Left lung (tissue), 10 donors: ENCODE data around the gene CFAP92. TPM values are rescaled to one million over a fixed set of nuclear protein-coding genes. Genes with fewer than 3 reads are reported as not detected.

Experiments
- ATAC-seq: fragments of 200-7000 bp; cut with Tn5 transposase; one replicate; pipeline ENCODE4 v1.9.1; 2020; ENCODE audit warnings: moderate library complexity
- DNase-seq, 4 donors: peaks; one replicate each; pipeline ENCODE4 v3.0.0-alpha.2; 2013 to 2020
- H3K27ac ChIP-seq, 2 donors: fragments of 200-600 bp; sonication (generic) in 1 of 2; one replicate each; pipeline versions ENCODE4 v1.5.0 to v1.8.0; 2020 to 2021
- H3K27me3 ChIP-seq, 2 donors: fragments of 200-600 bp; sonication (generic) in 1 of 2; one replicate each; pipeline versions ENCODE4 v1.5.0 to v1.8.0; 2020 to 2021
- H3K36me3 ChIP-seq, 2 donors: fragments of 200-600 bp; sonication (generic) in 1 of 2; one replicate each; pipeline versions ENCODE4 v1.5.0 to v1.8.0; 2020 to 2021
- H3K4me1 ChIP-seq, 2 donors: fragments of 200-600 bp; one replicate each; pipeline ENCODE4 v1.8.0; 2021
- H3K4me3 ChIP-seq, 2 donors: fragments of 200-600 bp; sonication (generic) in 1 of 2; one replicate each; pipeline versions ENCODE4 v1.5.0 to v1.8.0; 2020 to 2021; ENCODE audit warnings: mild to moderate bottlenecking in 1 of 2
- H3K9me3 ChIP-seq, 2 donors: fragments of 200-600 bp; sonication (generic) in 1 of 2; one replicate each; pipeline versions ENCODE4 v1.5.0 to v1.8.0; 2020 to 2021
- intact Hi-C, 2 donors: fragments of 100-400 bp; cut with DNase I; formaldehyde crosslinking; loops; one replicate each; pipeline versions ENCODE4 v1.11.2 to v1.14.2; 2022
- polyA plus RNA-seq, 6 donors: library from polyadenylated mRNA; unstranded; fragments of 120-200 nt; gene quantifications; one replicate each; pipeline ENCODE4 v1.2.1, GENCODE V29; 2013; ENCODE audit not compliant: insufficient read length in 6 of 6
- total RNA-seq, 2 donors: library from RNA; stranded (reverse); fragmentation: NEBNext Ultra II Directional; extraction: Animal tissue kit (Norgen Biotek cat#: 25700); gene quantifications; one replicate each; pipeline ENCODE4 v1.2.1, GENCODE V29; 2021
- TF ChIP-seq, protein P1 (sequence below), 2 donors: fragments of 200-600 bp; sonication (generic) in 1 of 2; IDR thresholded peaks; one replicate each; pipeline versions ENCODE4 v1.5.0 to v1.8.0; 2021; ENCODE audit warnings: antibody characterized with exemption in 2 of 2
- donor health status: DM: no; HTN: yes; CAD: no.
- donor health status: DM: no; HTN: no; CAD: no.

Gene CFAP92
- total and polyA plus RNA-seq, 8 donors = 1.7 to 4.4 (median 3.5) TPM

DNA sequence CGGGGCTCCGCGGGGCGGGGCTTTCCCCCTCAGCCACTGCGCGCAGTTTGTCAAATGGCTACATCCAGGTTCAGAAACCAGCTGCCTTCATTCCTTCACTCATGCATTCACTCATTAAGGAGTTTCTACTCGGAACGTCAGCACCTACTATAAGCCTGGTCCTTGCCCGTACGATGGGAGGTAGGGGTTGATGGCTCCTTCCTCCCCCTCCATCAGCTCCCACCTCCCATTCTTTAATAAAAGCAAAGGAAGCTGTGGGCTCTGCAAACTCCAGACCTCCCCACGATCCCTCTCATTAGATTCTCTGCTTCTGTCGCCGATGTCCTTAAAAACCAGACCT, 267 bp upstream of the CFAP92 start:
- Histone ChIP-seq H3K9me3 (no peaks in the 10 kb centered on the region), H3K27ac (peak overlapping the region in 1 of 2 donors; percentile 41), H3K36me3 (no peaks in the 10 kb centered on the region), H3K27me3 (peaks cover 0 to 4% of the 10 kb centered on the region in 2 donors), H3K4me3 (peak overlapping the region; percentile 42 to 44), H3K4me1 (peaks cover 3 to 18% of the 10 kb centered on the region in 2 donors)
- DNase-seq (no peak), ATAC-seq (no peak)
- TF ChIP-seq, protein P1, sequence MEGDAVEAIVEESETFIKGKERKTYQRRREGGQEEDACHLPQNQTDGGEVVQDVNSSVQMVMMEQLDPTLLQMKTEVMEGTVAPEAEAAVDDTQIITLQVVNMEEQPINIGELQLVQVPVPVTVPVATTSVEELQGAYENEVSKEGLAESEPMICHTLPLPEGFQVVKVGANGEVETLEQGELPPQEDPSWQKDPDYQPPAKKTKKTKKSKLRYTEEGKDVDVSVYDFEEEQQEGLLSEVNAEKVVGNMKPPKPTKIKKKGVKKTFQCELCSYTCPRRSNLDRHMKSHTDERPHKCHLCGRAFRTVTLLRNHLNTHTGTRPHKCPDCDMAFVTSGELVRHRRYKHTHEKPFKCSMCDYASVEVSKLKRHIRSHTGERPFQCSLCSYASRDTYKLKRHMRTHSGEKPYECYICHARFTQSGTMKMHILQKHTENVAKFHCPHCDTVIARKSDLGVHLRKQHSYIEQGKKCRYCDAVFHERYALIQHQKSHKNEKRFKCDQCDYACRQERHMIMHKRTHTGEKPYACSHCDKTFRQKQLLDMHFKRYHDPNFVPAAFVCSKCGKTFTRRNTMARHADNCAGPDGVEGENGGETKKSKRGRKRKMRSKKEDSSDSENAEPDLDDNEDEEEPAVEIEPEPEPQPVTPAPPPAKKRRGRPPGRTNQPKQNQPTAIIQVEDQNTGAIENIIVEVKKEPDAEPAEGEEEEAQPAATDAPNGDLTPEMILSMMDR (IDR thresholded peaks at IDR 0.05) = no peak
- intact Hi-C loops = no loop called here

GRCh38 chr3:128992926-128993460, 883 bp downstream of the CFAP92 start:
- Histone ChIP-seq H3K9me3 (no peaks in the 10 kb centered on the region), H3K27ac (no peak overlapping the region), H3K4me3 (peak overlapping the region in 1 of 2 donors; percentile 44), H3K4me1 (peaks cover 3 to 18% of the 10 kb centered on the region in 2 donors), H3K27me3 (no peaks in the 10 kb centered on the region), H3K36me3 (no peaks in the 10 kb centered on the region)
- TF ChIP-seq, protein P1 (IDR thresholded peaks at IDR 0.05) = no peak
- intact Hi-C loops = no loop called here
- ATAC-seq = peak; percentile 30
- no peak for DNase-seq

DNA sequence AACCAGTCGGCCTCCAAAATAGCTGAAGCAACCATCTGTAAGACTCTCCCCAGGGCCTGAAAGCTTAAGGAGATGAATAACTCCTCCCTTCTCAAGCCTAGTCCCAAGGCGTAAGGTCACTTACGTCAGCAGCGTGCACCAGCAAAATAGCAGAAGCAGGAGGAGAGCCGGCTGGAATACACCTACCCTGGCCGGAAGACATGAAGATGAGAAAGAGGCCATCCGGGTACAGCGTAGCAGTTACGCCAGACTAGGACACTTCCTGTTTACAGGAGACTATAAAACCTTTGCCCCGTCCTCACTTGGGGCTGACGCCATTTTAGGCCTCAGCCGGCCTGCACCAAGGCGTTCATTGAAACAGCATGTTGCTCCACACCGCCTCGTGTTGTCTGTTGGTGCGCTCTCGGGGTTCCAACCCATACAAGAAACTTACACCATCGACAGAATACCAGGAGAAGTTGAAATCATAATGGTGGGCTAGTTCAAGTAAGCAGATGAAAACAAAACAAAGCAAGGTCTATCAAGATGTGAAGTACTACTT, 2.5 kb downstream of the CFAP92 start:
- H3K4me1 ChIP-seq = peaks cover 3 to 18% of the 10 kb centered on the region in 2 donors
- TF ChIP-seq, protein P1 (IDR thresholded peaks at IDR 0.05) = no peak
- H3K27me3 ChIP-seq = no peaks in the 10 kb centered on the region
- H3K4me3 ChIP-seq = no peak overlapping the region
- intact Hi-C loops = no loop called here
- ATAC-seq (no peak), DNase-seq (peak in 2 of 4 donors; percentile 57 to 72)
- H3K36me3 ChIP-seq = no peaks in the 10 kb centered on the region
- H3K9me3 ChIP-seq = no peaks in the 10 kb centered on the region
- H3K27ac ChIP-seq = peak overlapping the region in 1 of 2 donors; percentile 87

GRCh38 chr3:128988286-128988685, 5.6 kb downstream of the CFAP92 start:
- DNase-seq (no peak), ATAC-seq (no peak)
- Histone ChIP-seq H3K27me3 (no peaks in the 10 kb centered on the region), H3K4me3 (no peak overlapping the region), H3K9me3 (no peaks in the 10 kb centered on the region), H3K4me1 (peaks cover 0 to 5% of the 10 kb centered on the region in 2 donors), H3K36me3 (no peaks in the 10 kb centered on the region), H3K27ac (no peak overlapping the region)
- TF ChIP-seq, protein P1 (IDR thresholded peaks at IDR 0.05) = no peak
- intact Hi-C loops = no loop called here

DNA sequence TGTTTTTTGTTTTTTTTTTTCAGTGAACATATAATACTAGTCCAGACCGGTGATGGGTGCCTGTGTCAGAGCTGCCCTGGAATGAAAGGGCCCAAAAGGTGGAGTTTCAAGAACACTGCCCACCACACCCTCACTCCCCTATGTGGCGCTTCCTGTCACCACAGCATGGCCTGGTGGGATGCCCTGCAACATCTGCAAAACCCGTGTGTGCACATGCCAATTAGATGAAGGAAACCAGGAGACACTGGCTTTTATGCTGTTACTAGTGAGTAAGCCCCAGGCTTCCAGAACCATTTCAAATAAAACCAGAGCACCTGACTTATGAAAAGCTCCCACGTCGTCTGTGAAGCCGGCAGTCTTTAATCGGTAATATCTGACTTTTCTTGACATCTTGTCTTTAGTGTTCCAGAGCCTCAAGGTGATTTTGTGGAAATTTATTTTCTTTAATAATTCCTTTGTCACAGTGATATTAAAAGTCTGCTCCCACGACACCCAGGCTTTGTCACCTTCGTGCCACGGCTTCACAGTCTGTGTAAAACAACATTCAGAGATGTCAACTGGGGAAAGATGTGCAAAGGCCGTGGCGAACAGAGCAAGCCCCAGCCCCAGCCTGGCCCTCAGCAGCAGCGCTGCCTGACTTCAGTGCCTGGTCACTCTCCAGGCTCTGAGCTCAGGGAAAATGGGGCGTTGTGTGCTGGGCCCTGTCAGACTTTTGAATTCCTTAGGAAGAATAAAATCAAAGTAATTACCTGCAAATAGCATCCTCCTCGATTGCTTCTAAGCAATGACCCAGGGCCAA, 6.4 kb downstream of the CFAP92 start:
- TF ChIP-seq, protein P1 (IDR thresholded peaks at IDR 0.05) = no peak
- DNase-seq (no peak), ATAC-seq (no peak)
- Histone ChIP-seq H3K4me3 (no peak overlapping the region), H3K9me3 (no peaks in the 10 kb centered on the region), H3K27me3 (no peaks in the 10 kb centered on the region), H3K27ac (no peak overlapping the region), H3K36me3 (no peaks in the 10 kb centered on the region), H3K4me1 (no peaks in the 10 kb centered on the region)
- intact Hi-C loops = no loop called here
